ENCODE measurements around the gene NPB.

DNA sequence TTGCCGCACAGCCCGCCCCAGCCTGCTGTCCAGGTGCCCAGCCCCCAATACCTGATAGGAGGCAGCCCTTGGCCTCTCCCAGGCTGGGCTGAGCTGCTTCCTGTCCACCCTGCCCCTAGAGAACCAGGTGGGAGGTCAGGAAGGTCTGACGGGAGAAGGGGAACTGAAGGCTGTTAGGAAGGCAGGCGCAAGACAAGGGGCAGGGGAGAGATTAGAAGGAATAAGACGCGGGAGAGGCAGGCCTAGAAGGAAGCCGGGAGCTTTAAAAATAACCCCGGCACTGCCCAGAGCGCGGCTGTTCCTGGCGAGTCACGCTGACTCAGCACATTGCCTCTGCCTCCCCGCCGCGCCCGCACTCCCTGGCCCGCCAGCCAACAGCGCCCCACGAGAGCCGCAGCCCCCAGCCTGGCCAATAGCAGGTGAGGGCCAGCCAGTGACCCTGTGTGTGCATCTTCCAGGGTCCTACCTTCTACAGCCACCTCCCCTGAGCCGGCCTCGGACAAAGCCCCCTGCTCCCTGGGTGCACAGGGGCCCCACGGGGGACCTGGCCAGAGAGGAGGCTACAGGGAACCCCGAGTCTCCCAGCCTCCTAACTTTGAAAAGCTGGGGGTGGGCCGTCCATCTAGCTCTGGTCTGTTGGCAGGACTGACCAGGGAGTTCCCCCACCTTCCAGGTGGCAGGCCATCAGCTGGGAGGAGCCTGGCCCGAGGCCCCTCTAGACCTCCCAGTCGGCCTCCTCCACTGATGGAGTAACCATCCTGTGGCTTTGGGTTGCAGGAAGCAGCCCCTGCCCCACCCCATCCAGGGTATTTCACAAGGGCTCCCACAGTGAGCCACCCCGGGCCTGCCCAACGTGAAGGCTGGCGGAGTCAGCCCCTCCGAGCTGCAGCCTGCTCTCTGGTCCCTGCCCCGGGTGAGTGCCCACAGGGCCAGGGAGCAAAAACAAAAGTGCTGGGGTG is 21.5 kb downstream of the NPB start:
- TF ChIP-seq, protein P1, sequence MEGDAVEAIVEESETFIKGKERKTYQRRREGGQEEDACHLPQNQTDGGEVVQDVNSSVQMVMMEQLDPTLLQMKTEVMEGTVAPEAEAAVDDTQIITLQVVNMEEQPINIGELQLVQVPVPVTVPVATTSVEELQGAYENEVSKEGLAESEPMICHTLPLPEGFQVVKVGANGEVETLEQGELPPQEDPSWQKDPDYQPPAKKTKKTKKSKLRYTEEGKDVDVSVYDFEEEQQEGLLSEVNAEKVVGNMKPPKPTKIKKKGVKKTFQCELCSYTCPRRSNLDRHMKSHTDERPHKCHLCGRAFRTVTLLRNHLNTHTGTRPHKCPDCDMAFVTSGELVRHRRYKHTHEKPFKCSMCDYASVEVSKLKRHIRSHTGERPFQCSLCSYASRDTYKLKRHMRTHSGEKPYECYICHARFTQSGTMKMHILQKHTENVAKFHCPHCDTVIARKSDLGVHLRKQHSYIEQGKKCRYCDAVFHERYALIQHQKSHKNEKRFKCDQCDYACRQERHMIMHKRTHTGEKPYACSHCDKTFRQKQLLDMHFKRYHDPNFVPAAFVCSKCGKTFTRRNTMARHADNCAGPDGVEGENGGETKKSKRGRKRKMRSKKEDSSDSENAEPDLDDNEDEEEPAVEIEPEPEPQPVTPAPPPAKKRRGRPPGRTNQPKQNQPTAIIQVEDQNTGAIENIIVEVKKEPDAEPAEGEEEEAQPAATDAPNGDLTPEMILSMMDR (IDR thresholded peaks at IDR 0.05) = no peak
- no peak for TF ChIP-seq POLR2A (IDR thresholded peaks at IDR 0.05)

All from vagina (tissue), 2 donors.